ENCODE measurements around the gene MLH1. TPM values are rescaled to one million over a fixed set of nuclear protein-coding genes. Genes with fewer than 3 reads are reported as not detected.

The MLH1 gene
- polyA plus RNA-seq, 1 of the 3 experiments (the other 2 are of a cell fraction): 24.0 TPM

DNA sequence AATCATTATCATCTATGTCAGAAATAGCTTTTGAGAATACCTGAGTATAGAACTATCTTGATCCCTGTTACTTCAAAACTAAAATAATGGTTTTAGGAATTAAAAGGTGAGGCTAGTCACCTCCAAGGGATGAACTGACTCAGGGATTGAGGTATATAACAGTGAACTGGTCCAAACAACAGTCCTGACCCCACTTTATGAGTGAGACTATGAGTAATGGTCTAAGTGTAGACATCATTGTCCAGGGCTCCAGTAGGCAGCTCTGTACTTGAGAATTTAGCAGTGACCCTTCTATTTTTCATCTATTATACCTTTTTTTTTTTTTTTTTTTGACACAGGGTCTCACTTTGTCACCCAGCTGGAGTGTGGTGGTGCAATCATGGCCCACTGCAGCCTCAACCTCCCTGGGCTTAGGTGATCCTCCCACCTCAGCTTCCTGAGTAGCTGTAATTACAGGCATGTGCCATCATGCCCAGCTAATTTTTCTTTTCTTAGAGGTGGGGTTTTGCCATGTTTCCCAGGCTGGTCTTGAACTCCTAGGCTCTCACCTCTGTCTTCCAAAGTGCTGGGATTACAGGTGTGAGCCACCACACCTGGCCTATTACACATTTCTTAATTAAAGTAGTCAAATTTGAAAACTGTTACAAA, 36.3 kb downstream of the MLH1 start:
- Histone ChIP-seq H3K9me3 (no peaks in the 10 kb centered on the region), H3K79me2 (ENCODE audit: insufficient read depth) (no peaks in the 10 kb centered on the region), H4K20me1 (ENCODE audit: insufficient read depth) (no peaks in the 10 kb centered on the region), H3K27me3 (ENCODE audit: insufficient read depth) (no peaks in the 10 kb centered on the region), H3K9ac (no peak overlapping the region), H3F3A (replicated peaks; ENCODE audit: insufficient read depth) (peaks cover 5% of the 10 kb centered on the region), H3K9me2 (no peaks in the 10 kb centered on the region), H3K4me2 (no peak overlapping the region), H3K27ac (ENCODE audit: low read depth in 2 of 2, low read length in 1 of 2) (0 out of 4 replicates have a peak overlapping the region, but pooled peaks of 1 of the 2 experiments have one; percentile 34), H3K4me1 (ENCODE audit: control insufficient read depth in 1 of 2, insufficient read depth in 2 of 2, low read depth in 1 of 2, low read length in 1 of 2) (peaks cover 0 to 2% of the 10 kb centered on the region in 2 experiments; a peak in 1 of 4 replicates), H2AFZ (ENCODE audit: low read depth) (no peak overlapping the region), H3K4me3 (ENCODE audit: low read depth in 2 of 2, low read length in 1 of 2) (no peak overlapping the region), H3K36me3 (replicated peaks in 1 of 2; ENCODE audit: control insufficient read depth in 1 of 2, insufficient read depth in 2 of 2, low read length in 1 of 2) (peaks cover 55 to 65% of the 10 kb centered on the region in 2 experiments)
- ChIA-PET CTCF (interaction anchor here (0.6 to 1.2 kb wide), 2 partner anchors 12 to 87 kb away, joined by 3 read pairs; no protein-coding TSS in a partner anchor), POLR2A (no interaction called here)
- TF ChIP-seq ELF1 (IDR thresholded peaks at IDR 0.05) (no peak), TCF12 (IDR thresholded peaks at IDR 0.05) (no peak), POLR2AphosphoS5 (IDR thresholded peaks at IDR 0.05; ENCODE audit: low read depth, low read length) (no peak), TAF1 (IDR thresholded peaks at IDR 0.05; ENCODE audit: borderline replicate concordance, low read depth, low read length) (no peak), JUND (IDR thresholded peaks at IDR 0.05) (no peak), GATA2 (CRISPR knock-in tag; IDR thresholded peaks at IDR 0.05) (no peak), YY1 (IDR thresholded peaks at IDR 0.05; ENCODE audit: low read depth) (no peak), NFIC (IDR thresholded peaks at IDR 0.05; ENCODE audit: borderline replicate concordance) (no peak), CHD2 (IDR thresholded peaks at IDR 0.05; ENCODE audit: low read length, partially characterized antibody) (no peak), TEAD4 (IDR thresholded peaks at IDR 0.05; ENCODE audit: borderline replicate concordance, insufficient read depth) (no peak), EP300 (IDR thresholded peaks at IDR 0.05; ENCODE audit: borderline replicate concordance in 1 of 2, low read depth in 1 of 2, low read length in 1 of 2) (no peak), RAD21 (IDR thresholded peaks at IDR 0.05; ENCODE audit: low read length) (no peak)
- TF ChIP-seq, protein P1, sequence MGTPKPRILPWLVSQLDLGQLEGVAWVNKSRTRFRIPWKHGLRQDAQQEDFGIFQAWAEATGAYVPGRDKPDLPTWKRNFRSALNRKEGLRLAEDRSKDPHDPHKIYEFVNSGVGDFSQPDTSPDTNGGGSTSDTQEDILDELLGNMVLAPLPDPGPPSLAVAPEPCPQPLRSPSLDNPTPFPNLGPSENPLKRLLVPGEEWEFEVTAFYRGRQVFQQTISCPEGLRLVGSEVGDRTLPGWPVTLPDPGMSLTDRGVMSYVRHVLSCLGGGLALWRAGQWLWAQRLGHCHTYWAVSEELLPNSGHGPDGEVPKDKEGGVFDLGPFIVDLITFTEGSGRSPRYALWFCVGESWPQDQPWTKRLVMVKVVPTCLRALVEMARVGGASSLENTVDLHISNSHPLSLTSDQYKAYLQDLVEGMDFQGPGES (IDR thresholded peaks at IDR 0.05; ENCODE audit: low read depth, low read length): no peak
- TF ChIP-seq, protein P2, sequence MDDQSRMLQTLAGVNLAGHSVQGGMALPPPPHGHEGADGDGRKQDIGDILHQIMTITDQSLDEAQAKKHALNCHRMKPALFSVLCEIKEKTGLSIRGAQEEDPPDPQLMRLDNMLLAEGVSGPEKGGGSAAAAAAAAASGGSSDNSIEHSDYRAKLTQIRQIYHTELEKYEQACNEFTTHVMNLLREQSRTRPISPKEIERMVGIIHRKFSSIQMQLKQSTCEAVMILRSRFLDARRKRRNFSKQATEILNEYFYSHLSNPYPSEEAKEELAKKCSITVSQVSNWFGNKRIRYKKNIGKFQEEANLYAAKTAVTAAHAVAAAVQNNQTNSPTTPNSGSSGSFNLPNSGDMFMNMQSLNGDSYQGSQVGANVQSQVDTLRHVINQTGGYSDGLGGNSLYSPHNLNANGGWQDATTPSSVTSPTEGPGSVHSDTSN (IDR thresholded peaks at IDR 0.05): no peak
- TF ChIP-seq, protein P3, sequence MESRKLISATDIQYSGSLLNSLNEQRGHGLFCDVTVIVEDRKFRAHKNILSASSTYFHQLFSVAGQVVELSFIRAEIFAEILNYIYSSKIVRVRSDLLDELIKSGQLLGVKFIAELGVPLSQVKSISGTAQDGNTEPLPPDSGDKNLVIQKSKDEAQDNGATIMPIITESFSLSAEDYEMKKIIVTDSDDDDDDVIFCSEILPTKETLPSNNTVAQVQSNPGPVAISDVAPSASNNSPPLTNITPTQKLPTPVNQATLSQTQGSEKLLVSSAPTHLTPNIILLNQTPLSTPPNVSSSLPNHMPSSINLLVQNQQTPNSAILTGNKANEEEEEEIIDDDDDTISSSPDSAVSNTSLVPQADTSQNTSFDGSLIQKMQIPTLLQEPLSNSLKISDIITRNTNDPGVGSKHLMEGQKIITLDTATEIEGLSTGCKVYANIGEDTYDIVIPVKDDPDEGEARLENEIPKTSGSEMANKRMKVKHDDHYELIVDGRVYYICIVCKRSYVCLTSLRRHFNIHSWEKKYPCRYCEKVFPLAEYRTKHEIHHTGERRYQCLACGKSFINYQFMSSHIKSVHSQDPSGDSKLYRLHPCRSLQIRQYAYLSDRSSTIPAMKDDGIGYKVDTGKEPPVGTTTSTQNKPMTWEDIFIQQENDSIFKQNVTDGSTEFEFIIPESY (IDR thresholded peaks at IDR 0.05; ENCODE audit: borderline replicate concordance, low read depth): no peak
- no peak for DNase-seq
